ENCODE results near the gene TMEM31. TPM values are rescaled to one million over a fixed set of nuclear protein-coding genes. Genes with fewer than 3 reads are reported as not detected.
"Not testable (repeated sequence)": the region's sequence is repeated elsewhere in the genome, so short reads cannot be mapped to it uniquely, and the experiment has no call there.

Gene TMEM31
- total RNA-seq, 1 donor from 2014 or later, result not detected

DNA sequence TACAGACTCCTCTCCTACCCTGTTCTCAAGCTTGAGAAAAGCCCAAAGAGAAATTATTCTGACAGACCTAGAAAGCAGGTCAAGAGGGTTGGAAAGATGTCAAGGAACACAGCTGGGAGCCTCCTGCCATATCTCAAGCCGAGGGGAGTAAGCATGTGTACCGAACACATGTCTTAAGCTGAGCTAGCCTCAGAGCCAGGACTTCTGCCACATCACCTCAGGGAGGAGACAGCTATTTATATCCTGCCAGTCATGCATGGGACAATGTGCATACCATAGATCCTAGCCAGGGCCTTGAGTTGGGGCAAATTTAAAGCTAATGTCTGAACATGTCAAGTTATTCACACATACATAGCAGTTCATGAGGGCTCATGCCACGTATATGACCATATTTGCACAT is 11.8 kb downstream of the TMEM31 start:
- intact Hi-C loops (cut with micrococcal nuclease), result no loop called here

GRCh38 chrX:103726477-103726876 is 15.8 kb downstream of the TMEM31 start:
- intact Hi-C loops (cut with micrococcal nuclease), result no loop called here

- intact Hi-C loops (cut with micrococcal nuclease), result no loop called here
These were observed 16.4 kb downstream of the TMEM31 start for GRCh38 chrX:103727115-103727514.

GRCh38 chrX:103729015-103729414 is 18.3 kb downstream of the TMEM31 start:
- intact Hi-C loops (cut with micrococcal nuclease), result no loop called here

DNA sequence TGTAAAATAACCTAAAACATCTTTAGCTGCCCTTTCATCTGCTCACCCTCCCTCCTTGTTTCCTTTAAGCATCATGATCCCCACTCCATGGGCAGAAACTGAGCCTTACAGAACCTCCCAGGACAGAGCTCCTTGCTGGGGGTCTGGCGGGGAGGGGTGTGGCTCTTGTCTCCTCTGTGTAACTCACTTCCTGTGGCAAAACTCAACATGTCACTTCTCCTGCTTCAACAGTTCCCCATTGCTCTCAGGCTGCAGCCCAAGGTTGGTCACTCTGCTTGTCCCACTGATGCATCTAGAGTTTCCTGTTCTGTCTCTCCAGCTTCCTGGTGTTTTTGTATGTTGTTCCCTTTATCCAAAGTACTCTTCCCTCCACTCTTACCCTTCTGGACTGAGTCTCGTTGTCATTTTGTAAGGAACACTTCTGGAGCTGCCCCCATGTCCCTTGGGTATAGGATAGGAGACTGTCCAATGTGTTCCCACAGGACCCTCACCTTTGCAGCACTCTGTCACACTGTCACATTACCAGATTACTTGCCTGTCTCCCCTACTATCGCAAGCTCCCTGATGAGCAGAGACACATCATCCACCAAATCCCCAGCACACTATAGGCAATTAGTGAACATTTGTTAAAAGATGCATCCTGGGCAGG is 19.6 kb downstream of the TMEM31 start:
- intact Hi-C loops (cut with micrococcal nuclease), result no loop called here

GRCh38 chrX:103730796-103731493 is 20.2 kb downstream of the TMEM31 start:
- intact Hi-C loops (cut with micrococcal nuclease), result no loop called here

DNA sequence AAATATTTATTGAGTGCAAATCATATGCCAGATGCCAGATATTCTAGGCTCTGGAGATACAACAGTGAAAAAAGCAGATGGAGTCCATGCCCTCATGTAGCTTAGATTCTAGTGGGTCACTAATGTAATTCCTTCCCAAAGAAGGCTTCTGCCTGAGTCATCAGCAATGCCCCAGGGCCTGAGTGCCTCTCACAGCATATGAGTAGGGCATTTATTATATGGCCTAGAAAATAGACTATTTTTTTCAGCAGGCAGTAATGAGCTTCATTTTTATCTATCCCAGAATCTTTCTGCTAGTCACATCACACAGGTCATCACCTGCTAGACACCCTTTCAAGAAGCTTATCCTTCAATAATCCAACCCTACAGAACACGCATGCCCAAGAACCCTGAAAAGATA is 22.3 kb downstream of the TMEM31 start:
- intact Hi-C loops (cut with micrococcal nuclease), result no loop called here

DNA sequence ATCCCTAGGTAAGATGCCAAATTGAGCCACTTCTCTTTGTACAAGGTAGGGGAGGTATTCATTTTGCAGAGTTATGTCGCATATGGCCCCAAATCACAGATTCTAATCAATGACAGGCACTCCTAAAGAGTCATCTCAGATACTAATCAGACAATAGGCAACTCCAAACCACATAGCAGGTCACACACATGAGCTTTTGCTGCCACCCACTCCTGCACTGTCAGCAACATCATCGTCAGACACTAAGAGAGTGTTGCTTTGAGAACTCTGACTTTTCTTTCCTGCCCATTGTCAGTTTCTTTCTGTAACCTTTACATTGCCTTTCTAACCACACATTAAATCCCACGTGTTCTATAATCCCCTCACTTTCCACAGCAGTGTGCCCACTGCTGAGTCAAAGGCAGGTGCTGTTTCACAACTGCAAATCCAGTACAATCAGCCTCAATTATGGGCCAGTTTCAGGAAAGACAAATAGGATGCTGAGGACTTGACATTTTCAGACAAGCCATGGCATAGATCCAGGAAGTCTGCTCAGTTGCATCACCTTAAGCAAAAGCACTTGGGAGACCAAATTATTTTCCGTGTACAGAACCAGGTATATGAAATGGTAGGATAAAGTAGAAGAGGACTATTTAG is 23.5 kb downstream of the TMEM31 start:
- intact Hi-C loops (cut with micrococcal nuclease), result no loop called here

DNA sequence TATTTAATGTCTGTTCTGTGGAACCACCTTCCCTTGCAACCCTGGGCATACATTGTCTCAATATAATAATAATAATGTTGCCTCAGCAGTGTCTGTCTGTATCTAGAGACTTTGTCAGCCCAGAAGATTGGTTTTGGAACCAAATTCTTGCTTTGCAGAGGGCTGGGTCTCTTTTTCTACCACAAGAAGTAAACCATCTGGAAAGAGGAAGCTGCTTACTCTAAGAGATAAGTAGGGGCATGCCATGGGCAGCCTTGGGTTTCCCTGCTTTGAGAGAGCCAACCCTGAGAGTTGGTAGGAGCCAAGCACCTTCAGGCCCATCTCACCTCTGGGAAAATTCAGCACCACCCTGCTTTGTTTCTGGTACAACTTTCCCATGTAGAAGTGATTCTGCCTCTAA is 27.0 kb downstream of the TMEM31 start:
- intact Hi-C loops (cut with micrococcal nuclease), result no loop called here

DNA sequence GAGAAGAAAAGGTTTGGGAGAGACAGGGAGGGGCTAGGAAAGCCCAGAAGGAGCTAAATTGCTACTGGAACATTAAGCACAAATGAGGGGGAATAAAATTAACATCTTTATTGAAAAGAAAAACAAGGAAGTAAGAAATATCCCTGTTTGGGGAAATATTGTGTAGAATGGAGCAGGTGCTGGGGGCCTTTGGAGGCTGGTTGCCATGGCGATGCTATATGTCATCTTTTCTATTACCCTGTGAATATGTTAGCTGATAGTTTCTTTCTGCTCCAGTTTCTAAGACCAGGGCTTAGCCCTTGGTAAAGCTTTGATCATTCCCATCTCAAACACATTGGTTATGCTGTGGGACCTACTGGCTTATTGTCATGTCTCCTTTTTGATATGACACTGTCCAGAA is 28.7 kb downstream of the TMEM31 start:
- intact Hi-C loops (cut with micrococcal nuclease), result no loop called here

DNA sequence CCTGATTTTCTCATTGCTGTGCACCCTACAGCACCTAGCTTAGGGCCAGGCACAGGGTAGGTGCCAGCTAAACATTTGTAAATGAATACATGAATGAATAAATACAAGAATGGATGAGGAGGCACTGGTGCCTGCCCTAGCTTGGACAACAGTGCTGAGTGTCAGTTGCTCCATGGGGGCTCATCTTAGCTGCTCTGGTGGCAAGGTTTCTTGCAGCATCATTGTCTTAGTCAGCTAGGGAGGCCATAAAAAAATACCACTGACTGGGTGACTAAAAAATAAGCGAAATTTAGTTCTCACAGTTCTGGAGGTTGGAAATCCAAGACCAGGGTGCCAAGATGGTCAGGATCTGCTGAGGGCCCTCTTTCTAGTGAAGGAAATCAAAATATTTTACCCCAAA is 31.2 kb downstream of the TMEM31 start:
- intact Hi-C loops (cut with micrococcal nuclease), result no loop called here

- intact Hi-C loops (cut with micrococcal nuclease), result no loop called here
These were observed 31.6 kb downstream of the TMEM31 start for GRCh38 chrX:103742339-103742738.

DNA sequence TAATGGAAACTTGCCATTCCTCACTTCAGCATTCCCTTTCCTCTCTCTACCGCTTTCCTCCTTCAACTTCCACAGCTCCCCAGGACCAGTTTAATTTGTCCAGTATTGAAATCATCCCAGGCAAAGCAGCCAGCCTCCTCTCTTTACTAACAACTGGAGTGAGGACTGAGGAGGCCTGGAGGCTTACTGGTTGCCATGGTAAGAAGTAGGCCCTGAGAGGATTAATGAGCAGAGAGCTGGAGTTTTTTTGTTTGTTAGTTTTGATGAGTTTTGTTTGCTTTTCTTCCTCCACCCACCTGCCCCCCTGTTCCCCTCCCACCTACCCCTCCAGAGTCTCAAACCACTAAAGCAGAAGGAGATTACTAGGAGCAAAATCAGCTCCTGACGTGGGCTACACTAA is 36.5 kb downstream of the TMEM31 start:
- intact Hi-C loops (cut with micrococcal nuclease), result no loop called here

- intact Hi-C loops (cut with micrococcal nuclease), result no loop called here
These were observed 43.7 kb downstream of the TMEM31 start for GRCh38 chrX:103754401-103754800.

DNA sequence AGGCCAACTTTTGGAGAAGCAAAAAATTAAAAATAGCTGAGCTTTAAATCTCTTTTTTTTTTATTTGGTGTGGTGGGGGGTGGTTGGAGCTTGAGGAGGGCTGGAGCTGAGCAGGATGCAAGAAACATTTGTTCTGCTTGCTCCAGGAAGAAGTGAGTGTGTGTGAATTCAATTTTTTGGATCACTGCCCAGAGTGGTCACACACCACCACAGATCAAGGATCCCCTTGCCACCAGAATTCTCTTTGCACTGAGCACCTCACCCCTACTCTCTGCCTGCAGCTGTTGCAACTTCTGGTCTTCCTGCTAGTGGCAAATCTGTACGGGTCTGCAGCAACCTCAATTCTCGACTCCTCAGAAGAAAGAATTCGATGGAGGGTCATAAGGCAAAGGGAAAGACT is 46.0 kb downstream of the TMEM31 start:
- intact Hi-C loops (cut with micrococcal nuclease), result no loop called here

GRCh38 chrX:103758555-103758954 is 47.8 kb downstream of the TMEM31 start:
- intact Hi-C loops (cut with micrococcal nuclease), result no loop called here

GRCh38 chrX:103763541-103763940 is 52.8 kb downstream of the TMEM31 start:
- intact Hi-C loops (cut with micrococcal nuclease), result not testable (repeated sequence)

Other genes starting within 250 kb of the TMEM31 start
- 0.07 and 0.20 TPM in 2 replicates for gene RAB40A, start 191.4 kb upstream of the TMEM31 start, total RNA-seq
- gene TCEAL4, start 125.4 kb upstream of the TMEM31 start, total RNA-seq, result 3.3 and 3.7 TPM in 2 replicates
- gene TCEAL3, start 102.9 kb upstream of the TMEM31 start, total RNA-seq, result 1.0 and 1.6 TPM in 2 replicates
- gene TCEAL1, start 81.9 kb upstream of the TMEM31 start, total RNA-seq, result 2.6 and 3.2 TPM in 2 replicates
- 133 and 136 TPM in 2 replicates for gene MORF4L2, start 24.2 kb upstream of the TMEM31 start, total RNA-seq
- not detected in 2 replicates for gene PLP1, start 65.9 kb downstream of the TMEM31 start, total RNA-seq
- gene RAB9B, start 121.3 kb downstream of the TMEM31 start, total RNA-seq, result 0.48 and 0.98 TPM in 2 replicates